T-helper 22 cell (primary cell): ENCODE data around the gene NCS1.

ENCODE experiments used
- DNase-seq: peaks from one replicate; pipeline ENCODE4 v3.0.0-alpha.2; 2020; ENCODE audit warnings: low read depth

Gene NCS1

GRCh38 chr9:130194378-130194932, 22.3 kb downstream of the NCS1 start:
- no peak for DNase-seq

- no peak for DNase-seq
These were observed 23.4 kb downstream of the NCS1 start for GRCh38 chr9:130195638-130196037.

- DNase-seq = no peak
These were observed 24.4 kb downstream of the NCS1 start for GRCh38 chr9:130196643-130197042.

- no peak for DNase-seq
These were observed 25.2 kb downstream of the NCS1 start for GRCh38 chr9:130197386-130197785.

- DNase-seq = no peak
These were observed 25.7 kb downstream of the NCS1 start for GRCh38 chr9:130197888-130198287.

- no peak for DNase-seq
These were observed 26.4 kb downstream of the NCS1 start for GRCh38 chr9:130198501-130199179.

GRCh38 chr9:130199605-130200004, 27.4 kb downstream of the NCS1 start:
- DNase-seq = no peak

GRCh38 chr9:130200038-130200849, 28.0 kb downstream of the NCS1 start:
- DNase-seq = no peak

- DNase-seq = no peak
These were observed 29.2 kb downstream of the NCS1 start for GRCh38 chr9:130201399-130201873.

GRCh38 chr9:130201974-130202373, 29.8 kb downstream of the NCS1 start:
- no peak for DNase-seq

- no peak for DNase-seq
These were observed 32.1 kb downstream of the NCS1 start for GRCh38 chr9:130204341-130204740.

- DNase-seq = no peak
These were observed 32.8 kb downstream of the NCS1 start for GRCh38 chr9:130204959-130205358.

GRCh38 chr9:130205912-130206311, 33.7 kb downstream of the NCS1 start:
- DNase-seq = no peak

- no peak for DNase-seq
These were observed 34.4 kb downstream of the NCS1 start for GRCh38 chr9:130206579-130206978.

- no peak for DNase-seq
These were observed 35.2 kb downstream of the NCS1 start for GRCh38 chr9:130207241-130207992.

- DNase-seq = no peak
These were observed 36.6 kb downstream of the NCS1 start for GRCh38 chr9:130208600-130209347.

GRCh38 chr9:130209422-130209821, 37.2 kb downstream of the NCS1 start:
- DNase-seq = no peak

- DNase-seq = no peak
These were observed 39.5 kb downstream of the NCS1 start for GRCh38 chr9:130211548-130212226.

GRCh38 chr9:130212543-130213297, 40.5 kb downstream of the NCS1 start:
- DNase-seq = no peak
